Esophagus squamous epithelium (tissue), 5 donors: ENCODE results near the gene RREB1. TPM values are rescaled to one million over a fixed set of nuclear protein-coding genes. Genes with fewer than 3 reads are reported as not detected.
A peak's percentile ranks its signal among the peaks of the same experiment; 100 is the strongest.

ENCODE experiments used
- DNase-seq: peaks from one replicate; lab custom pipeline; 2025; lab: John Stamatoyannopoulos, UW
- H3K27ac ChIP-seq, 4 donors: fragments of 200-600 bp; sonication (generic); one replicate each; pipeline ENCODE4 v1.5.1; 2016 to 2019; ENCODE audit warnings: mild to moderate bottlenecking in 1 of 4
- H3K27me3 ChIP-seq, 4 donors: fragments of 200-600 bp; sonication (generic); 1 replicate in 3 of 4; 2 replicates in 1 of 4; pipeline versions ENCODE4 v1.5.1 to v1.6.0; 2017 to 2021; ENCODE audit warnings: antibody characterized with exemption in 1 of 4
- H3K36me3 ChIP-seq, 3 donors: fragments of 200-600 bp; sonication (generic); one replicate each; pipeline ENCODE4 v1.5.1; 2016 to 2019
- H3K4me1 ChIP-seq, 3 donors: fragments of 200-600 bp; sonication (generic); one replicate each; pipeline ENCODE4 v1.5.1; 2017 to 2019
- H3K4me3 ChIP-seq, 4 donors: fragments of 200-600 bp; sonication (generic); 1 replicate in 3 of 4; 2 replicates in 1 of 4; pipeline ENCODE4 v1.5.1; 2016 to 2019; ENCODE audit warnings: mild to moderate bottlenecking in 2 of 4, moderate library complexity in 1 of 4
- H3K9me3 ChIP-seq, 3 donors: fragments of 200-600 bp; sonication (generic); one replicate each; pipeline ENCODE4 v1.5.1; 2016 to 2019
- CTCF ChIP-seq, 6 experiments: fragments of 450-650 bp in 4 of 6; fragments of 200-600 bp in 2 of 6; sonication (generic) in 2 of 6; IDR thresholded peaks; one replicate each; pipeline ENCODE4 v1.5.1; 2016 to 2019; ENCODE audit warnings: antibody characterized with exemption in 6 of 6, mild to moderate bottlenecking in 4 of 6, moderate library complexity in 4 of 6
- POLR2A ChIP-seq, 4 donors: fragments of 450-650 bp; IDR thresholded peaks; one replicate each; pipeline ENCODE4 v1.6.1; 2017; ENCODE audit warnings: antibody characterized with exemption in 4 of 4, mild to moderate bottlenecking in 4 of 4, moderate library complexity in 3 of 4
- WGBS, 2 donors: methylation state at CpG; one replicate each; pipeline ENCODE4 v1.1.5; 2018; 5-methylcytosine and 5-hydroxymethylcytosine counted together
- intact Hi-C: fragments of 100-400 bp; cut with DNase I; formaldehyde crosslinking; loops from one replicate; pipeline ENCODE4 v1.15.0; 2022
- total RNA-seq, 4 donors: library from RNA; depleted of rRNA; stranded (reverse); fragments of >200 nt; gene quantifications; one replicate each; pipeline ENCODE4 v1.1.0, GENCODE V29; 2016
- donor health status: DM: yes; HTN: yes; CAD: no.

Gene RREB1
- total RNA-seq, 4 donors from 2014 or later: 41.7 to 79.6 (median 57.5) TPM

GRCh38 chr6:7165002-7165889 is 57.5 kb downstream of the RREB1 start:
- no peaks in the 10 kb centered on the region for H3K9me3 ChIP-seq
- H3K4me3 ChIP-seq: no peak overlapping the region
- DNase-seq: no peak
- 64 to 76% methylated on average over 10 to 11 of the region's 11 CpGs for WGBS, 2 donors
- H3K27me3 ChIP-seq: no peaks in the 10 kb centered on the region
- peak overlapping the region; percentile 10 to 78 (median 59) for H3K27ac ChIP-seq
- H3K4me1 ChIP-seq: peaks cover 44 to 100% (median 67%) of the 10 kb centered on the region in 3 donors
- no peak for TF ChIP-seq CTCF (IDR thresholded peaks at IDR 0.05)
- no peak for TF ChIP-seq POLR2A (IDR thresholded peaks at IDR 0.05)
- peaks cover 0 to 24% (median 0%) of the 10 kb centered on the region in 3 donors for H3K36me3 ChIP-seq
- intact Hi-C loops: no loop called here

GRCh38 chr6:7165890-7166267 is 58.1 kb downstream of the RREB1 start:
- peaks cover 46 to 100% (median 71%) of the 10 kb centered on the region in 3 donors for H3K4me1 ChIP-seq
- WGBS, 2 donors: 87% methylated on average over 4 of the region's 4 CpGs; no CpG with 5 or more reads in 1 of the 2 donors
- no peaks in the 10 kb centered on the region for H3K27me3 ChIP-seq
- H3K36me3 ChIP-seq: peaks cover 0 to 24% (median 0%) of the 10 kb centered on the region in 3 donors
- TF ChIP-seq CTCF (IDR thresholded peaks at IDR 0.05) (no peak), POLR2A (IDR thresholded peaks at IDR 0.05) (no peak)
- H3K9me3 ChIP-seq: no peaks in the 10 kb centered on the region
- H3K27ac ChIP-seq: peak overlapping the region; percentile 10 to 78 (median 59)
- H3K4me3 ChIP-seq: no peak overlapping the region
- intact Hi-C loops: no loop called here
- DNase-seq: no peak

GRCh38 chr6:7166410-7167293 is 58.9 kb downstream of the RREB1 start:
- intact Hi-C loops: no loop called here
- WGBS, 2 donors: 66 to 67% methylated on average over 19 of the region's 19 CpGs
- TF ChIP-seq CTCF (IDR thresholded peaks at IDR 0.05): no peak
- no peak for TF ChIP-seq POLR2A (IDR thresholded peaks at IDR 0.05)
- Histone ChIP-seq H3K4me3 (no peak overlapping the region), H3K4me1 (peaks cover 49 to 100% (median 63%) of the 10 kb centered on the region in 3 donors), H3K27ac (peak overlapping the region; percentile 30 to 78 (median 59)), H3K36me3 (peaks cover 0 to 24% (median 0%) of the 10 kb centered on the region in 3 donors), H3K27me3 (no peaks in the 10 kb centered on the region), H3K9me3 (no peaks in the 10 kb centered on the region)
- no peak for DNase-seq

- H3K27me3 ChIP-seq: no peaks in the 10 kb centered on the region
- WGBS, 2 donors: 22 to 40% methylated on average over 1 to 3 of the region's 3 CpGs
- no peak for DNase-seq
- peaks cover 41 to 100% (median 56%) of the 10 kb centered on the region in 3 donors for H3K4me1 ChIP-seq
- intact Hi-C loops: no loop called here
- peaks cover 0 to 18% (median 0%) of the 10 kb centered on the region in 3 donors for H3K36me3 ChIP-seq
- no peak overlapping the region for H3K4me3 ChIP-seq
- TF ChIP-seq POLR2A (IDR thresholded peaks at IDR 0.05) (no peak), CTCF (IDR thresholded peaks at IDR 0.05) (no peak)
- no peaks in the 10 kb centered on the region for H3K9me3 ChIP-seq
- H3K27ac ChIP-seq: peak overlapping the region; percentile 19 to 72 (median 67)
Measured at GRCh38 chr6:7169296-7169721, 61.5 kb downstream of the RREB1 start.
